ENCODE data around the gene SH3RF3.

DNA sequence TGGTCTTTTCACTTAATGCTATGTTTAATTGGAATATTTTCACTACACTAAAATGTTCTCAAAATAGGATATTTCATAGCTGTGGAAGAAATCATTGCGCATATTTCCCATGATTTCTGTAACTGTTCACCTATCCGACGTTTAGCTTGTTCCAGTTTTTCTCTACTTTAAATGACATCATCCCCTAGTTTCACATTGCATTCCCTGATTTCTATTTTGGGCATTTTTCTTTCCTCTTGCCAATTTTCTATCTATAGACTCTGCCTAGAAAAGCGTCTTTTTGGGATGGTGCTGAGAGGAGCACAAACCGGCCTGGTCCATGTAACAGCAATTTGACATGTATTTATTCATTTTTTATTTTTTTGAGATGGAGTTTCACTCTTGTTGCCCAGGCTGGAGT, 163.4 kb downstream of the SH3RF3 start:
- TF ChIP-seq, protein P1, sequence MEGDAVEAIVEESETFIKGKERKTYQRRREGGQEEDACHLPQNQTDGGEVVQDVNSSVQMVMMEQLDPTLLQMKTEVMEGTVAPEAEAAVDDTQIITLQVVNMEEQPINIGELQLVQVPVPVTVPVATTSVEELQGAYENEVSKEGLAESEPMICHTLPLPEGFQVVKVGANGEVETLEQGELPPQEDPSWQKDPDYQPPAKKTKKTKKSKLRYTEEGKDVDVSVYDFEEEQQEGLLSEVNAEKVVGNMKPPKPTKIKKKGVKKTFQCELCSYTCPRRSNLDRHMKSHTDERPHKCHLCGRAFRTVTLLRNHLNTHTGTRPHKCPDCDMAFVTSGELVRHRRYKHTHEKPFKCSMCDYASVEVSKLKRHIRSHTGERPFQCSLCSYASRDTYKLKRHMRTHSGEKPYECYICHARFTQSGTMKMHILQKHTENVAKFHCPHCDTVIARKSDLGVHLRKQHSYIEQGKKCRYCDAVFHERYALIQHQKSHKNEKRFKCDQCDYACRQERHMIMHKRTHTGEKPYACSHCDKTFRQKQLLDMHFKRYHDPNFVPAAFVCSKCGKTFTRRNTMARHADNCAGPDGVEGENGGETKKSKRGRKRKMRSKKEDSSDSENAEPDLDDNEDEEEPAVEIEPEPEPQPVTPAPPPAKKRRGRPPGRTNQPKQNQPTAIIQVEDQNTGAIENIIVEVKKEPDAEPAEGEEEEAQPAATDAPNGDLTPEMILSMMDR (IDR thresholded peaks at IDR 0.05) = no peak
- TF ChIP-seq POLR2AphosphoS5 (IDR thresholded peaks at IDR 0.05; ENCODE audit: low read depth, low read length) (no peak), TCF7L2 (IDR thresholded peaks at IDR 0.05; ENCODE audit: low read depth, low read length) (no peak), SIN3A (IDR thresholded peaks at IDR 0.05; ENCODE audit: borderline replicate concordance, insufficient read depth, low read depth, low read length) (no peak)
- TF ChIP-seq, protein P2, sequence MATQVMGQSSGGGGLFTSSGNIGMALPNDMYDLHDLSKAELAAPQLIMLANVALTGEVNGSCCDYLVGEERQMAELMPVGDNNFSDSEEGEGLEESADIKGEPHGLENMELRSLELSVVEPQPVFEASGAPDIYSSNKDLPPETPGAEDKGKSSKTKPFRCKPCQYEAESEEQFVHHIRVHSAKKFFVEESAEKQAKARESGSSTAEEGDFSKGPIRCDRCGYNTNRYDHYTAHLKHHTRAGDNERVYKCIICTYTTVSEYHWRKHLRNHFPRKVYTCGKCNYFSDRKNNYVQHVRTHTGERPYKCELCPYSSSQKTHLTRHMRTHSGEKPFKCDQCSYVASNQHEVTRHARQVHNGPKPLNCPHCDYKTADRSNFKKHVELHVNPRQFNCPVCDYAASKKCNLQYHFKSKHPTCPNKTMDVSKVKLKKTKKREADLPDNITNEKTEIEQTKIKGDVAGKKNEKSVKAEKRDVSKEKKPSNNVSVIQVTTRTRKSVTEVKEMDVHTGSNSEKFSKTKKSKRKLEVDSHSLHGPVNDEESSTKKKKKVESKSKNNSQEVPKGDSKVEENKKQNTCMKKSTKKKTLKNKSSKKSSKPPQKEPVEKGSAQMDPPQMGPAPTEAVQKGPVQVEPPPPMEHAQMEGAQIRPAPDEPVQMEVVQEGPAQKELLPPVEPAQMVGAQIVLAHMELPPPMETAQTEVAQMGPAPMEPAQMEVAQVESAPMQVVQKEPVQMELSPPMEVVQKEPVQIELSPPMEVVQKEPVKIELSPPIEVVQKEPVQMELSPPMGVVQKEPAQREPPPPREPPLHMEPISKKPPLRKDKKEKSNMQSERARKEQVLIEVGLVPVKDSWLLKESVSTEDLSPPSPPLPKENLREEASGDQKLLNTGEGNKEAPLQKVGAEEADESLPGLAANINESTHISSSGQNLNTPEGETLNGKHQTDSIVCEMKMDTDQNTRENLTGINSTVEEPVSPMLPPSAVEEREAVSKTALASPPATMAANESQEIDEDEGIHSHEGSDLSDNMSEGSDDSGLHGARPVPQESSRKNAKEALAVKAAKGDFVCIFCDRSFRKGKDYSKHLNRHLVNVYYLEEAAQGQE (IDR thresholded peaks at IDR 0.05; ENCODE audit: insufficient read depth in 1 of 2, low read depth in 2 of 2, low read length in 1 of 2) = no peak

All from Panc1 (cell line).